KMS-11 (cell line): ENCODE data around the gene ACOXL.

ENCODE experiments used
- H2AFZ ChIP-seq: fragments of 200-600 bp; sonication (generic); 2 replicates; pipeline ENCODE4 v1.6.1; 2016; ENCODE audit warnings: antibody characterized with exemption, mixed run types, low read depth
- H3K27ac ChIP-seq: fragments of 200-600 bp; sonication (generic); 2 replicates; pipeline ENCODE4 v1.6.1; 2016; ENCODE audit warnings: mild to moderate bottlenecking, mixed run types
- H3K27me3 ChIP-seq: fragments of 200-600 bp; sonication (generic); 2 replicates; pipeline ENCODE4 v1.6.1; 2017; ENCODE audit warnings: mild to moderate bottlenecking, low read depth, mixed run types, moderate library complexity; ENCODE audit not compliant: insufficient read depth
- H3K36me3 ChIP-seq: fragments of 200-600 bp; sonication (generic); 2 replicates; pipeline ENCODE4 v1.6.1; 2017; ENCODE audit warnings: mild to moderate bottlenecking, mixed run types; ENCODE audit not compliant: insufficient read depth
- H3K4me1 ChIP-seq: fragments of 200-600 bp; sonication (generic); 2 replicates; pipeline ENCODE4 v1.6.1; 2016; ENCODE audit warnings: mild to moderate bottlenecking, low read depth, mixed run types; ENCODE audit not compliant: poor library complexity, severe bottlenecking
- H3K4me2 ChIP-seq: fragments of 200-600 bp; sonication (generic); 2 replicates; pipeline ENCODE4 v1.7.0; 2016; ENCODE audit warnings: mild to moderate bottlenecking, mixed run types
- H3K4me3 ChIP-seq: fragments of 200-600 bp; sonication (generic); IDR thresholded peaks from 2 replicates; pipeline ENCODE4 v1.6.1; 2017; ENCODE audit warnings: low read depth, low read length, mixed read lengths; ENCODE audit not compliant: insufficient read depth
- H3K79me2 ChIP-seq: fragments of 200-600 bp; sonication (generic); 2 replicates; pipeline ENCODE4 v1.6.1; 2016; ENCODE audit warnings: low read depth, mixed run types; ENCODE audit not compliant: insufficient read depth
- H3K9ac ChIP-seq: fragments of 200-600 bp; sonication (generic); 2 replicates; pipeline ENCODE4 v1.6.1; 2016; ENCODE audit warnings: mild to moderate bottlenecking, mixed run types
- H4K20me1 ChIP-seq: fragments of 200-600 bp; sonication (generic); 2 replicates; pipeline ENCODE4 v1.6.1; 2016; ENCODE audit warnings: mild to moderate bottlenecking, mixed run types; ENCODE audit not compliant: insufficient read depth
- CTCF ChIP-seq: fragments of 200-600 bp; sonication (generic); conservative IDR thresholded peaks from 2 replicates; pipeline ENCODE4 v1.6.1; 2017; ENCODE audit warnings: low read depth, mild to moderate bottlenecking, antibody characterized with exemption, low read length, moderate library complexity, mixed read lengths

The ACOXL gene

GRCh38 chr2:110877031-110877827 lies 144.9 kb downstream of the ACOXL start:
- Histone ChIP-seq H3K9ac (no peak overlapping the region), H3K4me3 (no peak overlapping the region), H3K36me3 (no peaks in the 10 kb centered on the region), H3K4me1 (peaks cover 7% of the 10 kb centered on the region), H4K20me1 (no peaks in the 10 kb centered on the region), H3K27me3 (no peaks in the 10 kb centered on the region), H2AFZ (no peak overlapping the region), H3K27ac (no peak overlapping the region), H3K4me2 (no peak overlapping the region), H3K79me2 (no peaks in the 10 kb centered on the region)
- no peak for TF ChIP-seq CTCF

GRCh38 chr2:110878150-110878549 lies 145.8 kb downstream of the ACOXL start:
- H2AFZ ChIP-seq, result no peak overlapping the region

DNA sequence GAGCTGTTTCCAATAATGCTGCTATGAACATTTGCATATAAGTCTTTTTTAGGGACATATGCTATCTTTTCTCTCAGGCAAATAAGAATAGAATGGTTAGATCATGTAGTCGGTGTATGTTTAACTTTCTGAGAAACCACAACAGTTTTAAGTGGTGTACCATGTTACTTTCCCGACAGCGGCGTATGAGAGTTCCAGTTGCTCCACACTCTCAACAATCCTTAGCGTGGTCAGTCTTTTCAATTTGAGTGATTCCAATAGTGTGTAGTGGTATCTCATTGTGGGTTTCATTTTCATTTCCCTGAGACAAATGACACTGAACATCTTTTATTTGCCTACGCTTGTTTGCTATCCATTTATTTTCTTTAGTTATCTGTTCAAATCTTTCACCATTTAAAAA lies 149.5 kb downstream of the ACOXL start:
- Histone ChIP-seq H3K27me3 (no peaks in the 10 kb centered on the region), H3K79me2 (no peaks in the 10 kb centered on the region), H2AFZ (no peak overlapping the region), H3K27ac (no peak overlapping the region), H3K4me2 (no peak overlapping the region), H3K36me3 (no peaks in the 10 kb centered on the region), H3K4me3 (no peak overlapping the region), H4K20me1 (no peaks in the 10 kb centered on the region), H3K9ac (no peak overlapping the region), H3K4me1 (peaks cover 5% of the 10 kb centered on the region)
- no peak for TF ChIP-seq CTCF

More at GRCh38 chr2:110878150-110878549, 145.8 kb downstream of the ACOXL start:
- H3K79me2 ChIP-seq, result no peaks in the 10 kb centered on the region
- TF ChIP-seq CTCF, result no peak
- peaks cover 5% of the 10 kb centered on the region for H3K4me1 ChIP-seq
- no peaks in the 10 kb centered on the region for H3K27me3 ChIP-seq
- H3K4me3 ChIP-seq, result no peak overlapping the region
- no peaks in the 10 kb centered on the region for H3K36me3 ChIP-seq
- no peaks in the 10 kb centered on the region for H4K20me1 ChIP-seq
- H3K4me2 ChIP-seq, result no peak overlapping the region
- no peak overlapping the region for H3K27ac ChIP-seq
- H3K9ac ChIP-seq, result no peak overlapping the region

GRCh38 chr2:110883406-110883805 lies 151.0 kb downstream of the ACOXL start:
- H3K36me3 ChIP-seq, result no peaks in the 10 kb centered on the region
- H3K4me1 ChIP-seq, result peaks cover 5% of the 10 kb centered on the region
- no peak overlapping the region for H3K9ac ChIP-seq
- no peak overlapping the region for H3K4me3 ChIP-seq
- H4K20me1 ChIP-seq, result no peaks in the 10 kb centered on the region
- no peaks in the 10 kb centered on the region for H3K27me3 ChIP-seq
- no peak overlapping the region for H2AFZ ChIP-seq
- H3K4me2 ChIP-seq, result no peak overlapping the region
- H3K79me2 ChIP-seq, result no peaks in the 10 kb centered on the region
- TF ChIP-seq CTCF, result no peak
- H3K27ac ChIP-seq, result no peak overlapping the region
